B cell (primary cell): ENCODE measurements around the gene EFCAB9. TPM values are rescaled to one million over a fixed set of nuclear protein-coding genes. Genes with fewer than 3 reads are reported as not detected.

Experiments
- ATAC-seq: fragments of 200-7000 bp; cut with Tn5 transposase; one replicate; pipeline ENCODE4 v1.10.0; 2021; ENCODE audit warnings: low read depth, mild to moderate bottlenecking, moderate number of reproducible peaks, moderate library complexity
- CTCF ChIA-PET: fragments of 350-600 bp; sonication (Branson Sonifier 250); formaldehyde crosslinking; loops from one replicate; lab custom pipeline; 2021; ENCODE audit warnings: antibody characterized with exemption, inconsistent platforms; lab: Charles Lee
- POLR2A ChIA-PET: fragments of 350-600 bp; sonication (Branson Sonifier 250); formaldehyde crosslinking; loops from one replicate; lab custom pipeline; 2021; ENCODE audit warnings: antibody characterized with exemption; lab: Charles Lee
- DNase-seq: peaks from one replicate; pipeline ENCODE4 v3.0.0; 2013
- H2AFZ ChIP-seq: 2 replicates; pipeline ENCODE4 v1.6.1; 2012; ENCODE audit warnings: mild to moderate bottlenecking, low read depth, low read length; ENCODE audit not compliant: insufficient read depth, poor library complexity, severe bottlenecking
- H3K27ac ChIP-seq, 2 donors: 1 replicate in 1 of 2; 2 replicates in 1 of 2; pipeline ENCODE4 v1.5.1; 2012 to 2013; ENCODE audit warnings: low read length in 2 of 2, mild to moderate bottlenecking in 2 of 2, moderate library complexity in 1 of 2
- H3K27me3 ChIP-seq, 4 experiments: fragments of 200-600 bp in 1 of 4; sonication (generic) in 1 of 4; replicated peaks in 1 of 4; 1 replicate in 2 of 4; 2 replicates in 2 of 4; pipeline versions ENCODE4 v1.6.1 to v1.7.0; 2013 to 2016; ENCODE audit warnings: low read length in 3 of 4, mild to moderate bottlenecking in 2 of 4, mixed read lengths in 1 of 4, moderate library complexity in 1 of 4; ENCODE audit not compliant: insufficient read depth in 4 of 4, control insufficient read depth in 3 of 4; ENCODE audit errors: control extremely low read depth in 1 of 4
- H3K36me3 ChIP-seq, 2 experiments: replicated peaks in 1 of 2; 1 replicate in 1 of 2; 2 replicates in 1 of 2; pipeline versions ENCODE4 v1.6.1 to v1.7.1; 2013; ENCODE audit warnings: low read length in 1 of 2; ENCODE audit not compliant: insufficient read depth in 2 of 2, control insufficient read depth in 1 of 2; ENCODE audit errors: control extremely low read depth in 1 of 2, extremely low read depth in 1 of 2
- H3K4me1 ChIP-seq, 2 donors: fragments of 200-600 bp in 1 of 2; sonication (generic) in 1 of 2; 1 replicate in 1 of 2; 2 replicates in 1 of 2; pipeline versions ENCODE4 v1.5.1 to v1.6.1; 2013 to 2017; ENCODE audit warnings: low read length in 2 of 2; ENCODE audit not compliant: control insufficient read depth in 2 of 2, insufficient read depth in 2 of 2
- H3K4me2 ChIP-seq: replicated peaks from 2 replicates; pipeline ENCODE3; 2012; ENCODE audit warnings: mild to moderate bottlenecking, low read depth, low read length; ENCODE audit not compliant: poor library complexity, severe bottlenecking
- H3K4me3 ChIP-seq, 5 experiments: fragments of 200-600 bp in 1 of 5; sonication (generic) in 1 of 5; 1 replicate in 3 of 5; 2 replicates in 2 of 5; pipeline versions ENCODE4 v1.5.1 to v1.7.0; 2011 to 2016; ENCODE audit warnings: low read length in 4 of 5, mild to moderate bottlenecking in 4 of 5, low read depth in 2 of 5, control low read depth in 1 of 5, moderate library complexity in 1 of 5; ENCODE audit not compliant: insufficient read depth in 1 of 5; ENCODE audit errors: control extremely low read depth in 1 of 5, extremely low read depth in 1 of 5
- H3K79me2 ChIP-seq: fragments of 200-600 bp; sonication (generic); one replicate; pipeline ENCODE4 v1.6.0; 2016; ENCODE audit warnings: low read length; ENCODE audit not compliant: control insufficient read depth, insufficient read depth
- H3K9ac ChIP-seq: fragments of 200-600 bp; sonication (generic); 2 replicates; pipeline ENCODE4 v1.6.1; 2017; ENCODE audit warnings: mild to moderate bottlenecking, low read length, moderate library complexity
- H3K9me3 ChIP-seq, 3 donors: one replicate each; pipeline versions ENCODE4 v1.6.1 to v1.7.1; 2013; ENCODE audit warnings: low read length in 2 of 3; ENCODE audit not compliant: control insufficient read depth in 2 of 3, insufficient read depth in 1 of 3; ENCODE audit errors: control extremely low read depth in 1 of 3
- H4K20me1 ChIP-seq: 2 replicates; pipeline ENCODE4 v1.6.0; 2012; ENCODE audit warnings: mild to moderate bottlenecking, low read length; ENCODE audit not compliant: insufficient read depth, control insufficient read depth, poor library complexity, severe bottlenecking
- H3K27ac Mint-ChIP-seq: one replicate; pipeline ENCODE4 v1.8.0; 2021; ENCODE audit warnings: mixed read lengths
- H3K27me3 Mint-ChIP-seq: one replicate; pipeline ENCODE4 v1.8.0; 2021; ENCODE audit warnings: mixed read lengths
- H3K4me1 Mint-ChIP-seq: one replicate; pipeline ENCODE4 v1.8.0; 2021; ENCODE audit warnings: mixed read lengths
- H3K4me3 Mint-ChIP-seq: one replicate; pipeline ENCODE4 v1.8.0; 2021; ENCODE audit warnings: mixed read lengths
- H3K9me3 Mint-ChIP-seq: one replicate; pipeline ENCODE4 v1.8.0; 2022; ENCODE audit warnings: mixed read lengths; ENCODE audit not compliant: insufficient read depth
- EZH2 ChIP-seq: IDR thresholded peaks from 2 replicates; pipeline ENCODE4 v1.6.1; 2012; ENCODE audit warnings: borderline replicate concordance, low read depth, mild to moderate bottlenecking, moderate library complexity, low read length; ENCODE audit not compliant: insufficient read depth, poor library complexity, severe bottlenecking
- WGBS: methylation state at CpG from one replicate; pipeline ENCODE4 v1.1.5; 2013; ENCODE audit warnings: missing lambda C conversion rate; ENCODE audit not compliant: insufficient coverage; 5-methylcytosine and 5-hydroxymethylcytosine counted together
- intact Hi-C: fragments of 100-400 bp; cut with micrococcal nuclease; formaldehyde crosslinking; loops from one replicate; pipeline ENCODE4 v1.10.0; 2022
- polyA plus RNA-seq: library from polyadenylated mRNA; depleted of rRNA; stranded (reverse); fragments of >200 nt; gene quantifications from 2 replicates; pipeline ENCODE4 v1.2.3, GENCODE V29; 2012
- total RNA-seq, 2 donors: library from RNA; stranded (reverse); fragments of 120-200 nt in 1 of 2; gene quantifications; 1 replicate in 1 of 2; 2 replicates in 1 of 2; pipeline versions ENCODE4 v1.2.3 to v1.2.4, GENCODE V29; 2013 to 2022
- TF ChIP-seq, protein P1 (sequence below): fragments of 200-600 bp; IDR thresholded peaks from one replicate; pipeline ENCODE4 v1.8.0; 2022; ENCODE audit warnings: antibody characterized with exemption, mild to moderate bottlenecking

EFCAB9 gene
- total and polyA plus RNA-seq, 2 donors (not counting 1 experiment from before 2014, with no cell fraction given): not detected

DNA sequence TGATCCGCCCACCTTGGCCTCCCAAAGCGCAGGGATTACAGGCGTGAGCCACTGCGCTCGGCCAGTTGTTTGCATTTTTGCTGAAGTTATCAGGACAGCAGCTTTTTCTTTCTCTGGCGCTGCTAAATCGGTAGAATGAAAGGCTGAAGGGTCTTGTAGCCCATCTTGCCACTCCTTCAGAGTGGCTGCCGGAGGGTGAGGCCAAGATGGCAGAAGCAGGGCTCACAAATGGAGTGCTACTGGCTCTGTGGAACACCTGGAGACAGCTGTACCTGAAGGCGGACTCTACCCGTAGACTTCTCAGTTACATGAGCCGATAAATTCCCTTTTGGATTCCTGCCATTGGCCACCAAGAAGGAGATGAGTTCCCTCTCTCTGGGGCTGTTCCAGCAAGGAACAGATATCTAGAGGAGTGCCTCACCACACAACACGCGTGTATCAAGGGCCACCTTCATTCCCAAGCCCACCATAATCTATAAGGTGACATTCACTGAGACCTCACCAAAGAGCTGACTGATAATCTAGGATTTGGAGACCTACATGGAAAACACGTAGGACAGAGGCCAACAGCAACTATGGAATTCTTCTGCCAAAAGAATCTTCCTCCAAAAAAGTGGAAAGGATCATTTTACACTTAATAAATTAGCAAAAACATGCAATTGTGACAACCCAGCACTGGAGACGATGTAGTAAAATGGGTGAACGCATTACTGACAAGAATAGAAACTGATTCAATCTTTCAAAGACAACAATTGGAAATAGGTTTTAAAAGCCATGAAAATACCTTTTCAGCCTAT lies 27.7 kb upstream of the EFCAB9 start:
- 85% methylated on average over 13 of the region's 16 CpGs for WGBS
- H3K4me2 ChIP-seq: no peak overlapping the region
- POLR2A ChIA-PET: no interaction called here
- no peak for ATAC-seq
- H3K36me3 ChIP-seq: peaks cover 0 to 55% of the 10 kb centered on the region in 2 experiments
- H3K4me1 ChIP-seq: peaks cover 40 to 58% of the 10 kb centered on the region in 2 donors
- peak overlapping the region; percentile 20 for H3K27ac Mint-ChIP-seq
- peaks cover 76% of the 10 kb centered on the region for H3K4me1 Mint-ChIP-seq
- H4K20me1 ChIP-seq: peaks cover 97% of the 10 kb centered on the region
- H3K27ac ChIP-seq: peak overlapping the region in 1 of 2 donors; percentile 1
- no peaks in the 10 kb centered on the region for H3K9me3 Mint-ChIP-seq
- intact Hi-C loops: no loop called here
- CTCF ChIA-PET: interaction anchor here (4.2 to 10.6 kb wide), 2 partner anchors 8 to 21 kb away, joined by 16 to 155 read pairs; partner anchors contain the start of gene STK10
- no peaks in the 10 kb centered on the region for H3K27me3 Mint-ChIP-seq
- H2AFZ ChIP-seq: no peak overlapping the region
- no peak for DNase-seq
- H3K9me3 ChIP-seq: no peaks in the 10 kb centered on the region
- H3K9ac ChIP-seq: no peak overlapping the region
- TF ChIP-seq EZH2: no peak
- TF ChIP-seq, protein P1, sequence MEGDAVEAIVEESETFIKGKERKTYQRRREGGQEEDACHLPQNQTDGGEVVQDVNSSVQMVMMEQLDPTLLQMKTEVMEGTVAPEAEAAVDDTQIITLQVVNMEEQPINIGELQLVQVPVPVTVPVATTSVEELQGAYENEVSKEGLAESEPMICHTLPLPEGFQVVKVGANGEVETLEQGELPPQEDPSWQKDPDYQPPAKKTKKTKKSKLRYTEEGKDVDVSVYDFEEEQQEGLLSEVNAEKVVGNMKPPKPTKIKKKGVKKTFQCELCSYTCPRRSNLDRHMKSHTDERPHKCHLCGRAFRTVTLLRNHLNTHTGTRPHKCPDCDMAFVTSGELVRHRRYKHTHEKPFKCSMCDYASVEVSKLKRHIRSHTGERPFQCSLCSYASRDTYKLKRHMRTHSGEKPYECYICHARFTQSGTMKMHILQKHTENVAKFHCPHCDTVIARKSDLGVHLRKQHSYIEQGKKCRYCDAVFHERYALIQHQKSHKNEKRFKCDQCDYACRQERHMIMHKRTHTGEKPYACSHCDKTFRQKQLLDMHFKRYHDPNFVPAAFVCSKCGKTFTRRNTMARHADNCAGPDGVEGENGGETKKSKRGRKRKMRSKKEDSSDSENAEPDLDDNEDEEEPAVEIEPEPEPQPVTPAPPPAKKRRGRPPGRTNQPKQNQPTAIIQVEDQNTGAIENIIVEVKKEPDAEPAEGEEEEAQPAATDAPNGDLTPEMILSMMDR: no peak
- no peak overlapping the region for H3K4me3 Mint-ChIP-seq
- no peak overlapping the region for H3K4me3 ChIP-seq
- H3K27me3 ChIP-seq: no peaks in the 10 kb centered on the region
- peaks cover 100% of the 10 kb centered on the region for H3K79me2 ChIP-seq

DNA sequence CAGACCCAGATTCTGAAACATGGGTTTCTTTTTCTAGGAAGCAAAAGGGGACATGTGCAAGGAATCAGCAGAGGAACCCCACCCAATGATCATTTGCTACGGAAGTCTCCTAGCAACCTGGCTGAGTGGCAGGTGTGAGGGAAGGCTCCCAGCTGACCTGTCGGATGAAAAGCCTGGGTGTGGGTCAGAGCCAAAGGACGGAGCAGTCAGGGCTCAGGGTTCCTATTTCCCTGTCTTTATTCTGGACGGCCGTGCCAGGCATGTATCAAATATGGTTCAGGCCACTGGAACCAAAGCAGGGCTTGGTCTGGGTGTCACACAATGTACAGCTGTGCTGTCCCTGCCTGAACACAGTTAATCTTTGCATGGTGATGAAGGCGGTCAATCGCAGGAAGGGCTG lies 26.1 kb upstream of the EFCAB9 start:
- 96% methylated on average over 7 of the region's 7 CpGs for WGBS
- no peak overlapping the region for H3K9ac ChIP-seq
- ATAC-seq (no peak), DNase-seq (no peak)
- peaks cover 0 to 62% of the 10 kb centered on the region in 2 experiments for H3K36me3 ChIP-seq
- H3K4me1 ChIP-seq: peaks cover 45 to 57% of the 10 kb centered on the region in 2 donors
- no peaks in the 10 kb centered on the region for H3K27me3 ChIP-seq
- Mint-ChIP-seq H3K4me3 (no peak overlapping the region), H3K4me1 (peaks cover 71% of the 10 kb centered on the region), H3K27me3 (no peaks in the 10 kb centered on the region), H3K27ac (peak overlapping the region; percentile 2), H3K9me3 (no peaks in the 10 kb centered on the region)
- H3K9me3 ChIP-seq: no peaks in the 10 kb centered on the region
- ChIA-PET CTCF (interaction anchor here (10.6 kb wide), 1 partner anchor 20 kb away, joined by 155 read pairs; the partner anchor contains the start of gene STK10), POLR2A (no interaction called here)
- TF ChIP-seq, protein P1: no peak
- no peak for TF ChIP-seq EZH2
- peaks cover 100% of the 10 kb centered on the region for H3K79me2 ChIP-seq
- H4K20me1 ChIP-seq: peaks cover 95% of the 10 kb centered on the region
- H3K4me3 ChIP-seq: no peak overlapping the region
- H3K4me2 ChIP-seq: no peak overlapping the region
- H3K27ac ChIP-seq: peak overlapping the region in 1 of 2 donors; percentile 12
- intact Hi-C loops: no loop called here
- no peak overlapping the region for H2AFZ ChIP-seq
